Stimulated activated memory B cell treated with anti-CD40 and anti-IgM and Interleukin-4, amounts not matched to agents 10 μg/mL and 1 μg/mL and 100 μg/mL, for 72 hours (primary cell): Measurements from ENCODE around the gene SMARCA2.
A peak's percentile ranks its signal among the peaks of the same experiment; 100 is the strongest.

Experiments
- ATAC-seq: fragments of 150-1000 bp; cut with Tn5 transposase; 2 replicates; pipeline ENCODE4 v1.10.0; 2021
- H3K27ac Mint-ChIP-seq: one replicate; pipeline ENCODE4 v1.8.0; 2022; ENCODE audit warnings: mild to moderate bottlenecking, mixed read lengths
- H3K27me3 Mint-ChIP-seq: one replicate; pipeline ENCODE4 v1.8.0; 2022; ENCODE audit warnings: mixed read lengths
- H3K36me3 Mint-ChIP-seq: one replicate; pipeline ENCODE4 v1.8.0; 2022; ENCODE audit warnings: mixed read lengths
- H3K4me1 Mint-ChIP-seq: one replicate; pipeline ENCODE4 v1.8.0; 2022; ENCODE audit warnings: mixed read lengths
- H3K4me3 Mint-ChIP-seq: one replicate; pipeline ENCODE4 v1.8.0; 2022; ENCODE audit warnings: mild to moderate bottlenecking, moderate library complexity, mixed read lengths
- H3K9me3 Mint-ChIP-seq: one replicate; pipeline ENCODE4 v1.8.0; 2022; ENCODE audit warnings: mixed read lengths

Gene SMARCA2

GRCh38 chr9:2014696-2015580 is at the start of gene SMARCA2:
Gene SMARCA2 (plus strand): TSS chr9:2015347. CDS start chr9:2029023, 13,676 bp downstream.
- Mint-ChIP-seq H3K4me3 (peak within 1 kb of the TSS; percentile 99), H3K36me3 (no peaks in the 10 kb centered on the region), H3K9me3 (no peaks in the 10 kb centered on the region), H3K27ac (peak within 1 kb of the TSS; percentile 94), H3K4me1 (peaks cover 22% of the 10 kb centered on the region), H3K27me3 (peaks cover 13% of the 10 kb centered on the region)
- peak; percentile 92 for ATAC-seq

GRCh38 chr9:1966725-1967366 is 48.3 kb upstream of the SMARCA2 start:
- H3K4me1 Mint-ChIP-seq: no peaks in the 10 kb centered on the region

GRCh38 chr9:1969160-1969559 is 46.0 kb upstream of the SMARCA2 start:
- Mint-ChIP-seq H3K9me3 (peaks cover 9% of the 10 kb centered on the region), H3K4me1 (no peaks in the 10 kb centered on the region), H3K27me3 (no peaks in the 10 kb centered on the region), H3K27ac (no peak overlapping the region), H3K36me3 (peaks cover 7% of the 10 kb centered on the region), H3K4me3 (no peak overlapping the region)
- no peak for ATAC-seq

More at GRCh38 chr9:1966725-1967366, 48.3 kb upstream of the SMARCA2 start:
- Mint-ChIP-seq H3K27me3 (no peaks in the 10 kb centered on the region), H3K36me3 (peaks cover 7% of the 10 kb centered on the region), H3K27ac (no peak overlapping the region), H3K9me3 (peaks cover 3% of the 10 kb centered on the region), H3K4me3 (no peak overlapping the region)
- ATAC-seq: no peak

GRCh38 chr9:1969898-1970297 is 45.2 kb upstream of the SMARCA2 start:
- Mint-ChIP-seq H3K27ac (no peak overlapping the region), H3K36me3 (peaks cover 7% of the 10 kb centered on the region), H3K9me3 (peaks cover 9% of the 10 kb centered on the region), H3K4me1 (no peaks in the 10 kb centered on the region), H3K27me3 (no peaks in the 10 kb centered on the region), H3K4me3 (no peak overlapping the region)
- ATAC-seq: no peak

- no peak overlapping the region for H3K27ac Mint-ChIP-seq
- H3K9me3 Mint-ChIP-seq: peaks cover 9% of the 10 kb centered on the region
- peaks cover 7% of the 10 kb centered on the region for H3K36me3 Mint-ChIP-seq
- ATAC-seq: no peak
- no peaks in the 10 kb centered on the region for H3K4me1 Mint-ChIP-seq
- H3K4me3 Mint-ChIP-seq: no peak overlapping the region
- no peaks in the 10 kb centered on the region for H3K27me3 Mint-ChIP-seq
Observed at GRCh38 chr9:1972672-1973071, 42.5 kb upstream of the SMARCA2 start.

GRCh38 chr9:1977026-1977425 is 38.1 kb upstream of the SMARCA2 start:
- Mint-ChIP-seq H3K9me3 (peaks cover 7% of the 10 kb centered on the region), H3K4me1 (no peaks in the 10 kb centered on the region), H3K27ac (no peak overlapping the region), H3K36me3 (no peaks in the 10 kb centered on the region), H3K4me3 (no peak overlapping the region), H3K27me3 (no peaks in the 10 kb centered on the region)
- no peak for ATAC-seq

GRCh38 chr9:1978941-1979340 is 36.2 kb upstream of the SMARCA2 start:
- Mint-ChIP-seq H3K27ac (no peak overlapping the region), H3K4me1 (no peaks in the 10 kb centered on the region), H3K9me3 (no peaks in the 10 kb centered on the region), H3K4me3 (no peak overlapping the region), H3K27me3 (no peaks in the 10 kb centered on the region), H3K36me3 (no peaks in the 10 kb centered on the region)
- no peak for ATAC-seq

GRCh38 chr9:1979741-1980367 is 35.3 kb upstream of the SMARCA2 start:
- no peaks in the 10 kb centered on the region for H3K4me1 Mint-ChIP-seq
- H3K36me3 Mint-ChIP-seq: no peaks in the 10 kb centered on the region
- no peaks in the 10 kb centered on the region for H3K27me3 Mint-ChIP-seq
- H3K9me3 Mint-ChIP-seq: no peaks in the 10 kb centered on the region
- H3K27ac Mint-ChIP-seq: no peak overlapping the region
- no peak overlapping the region for H3K4me3 Mint-ChIP-seq
- ATAC-seq: no peak

- no peaks in the 10 kb centered on the region for H3K9me3 Mint-ChIP-seq
- H3K36me3 Mint-ChIP-seq: no peaks in the 10 kb centered on the region
- no peaks in the 10 kb centered on the region for H3K4me1 Mint-ChIP-seq
- H3K27me3 Mint-ChIP-seq: no peaks in the 10 kb centered on the region
- no peak overlapping the region for H3K4me3 Mint-ChIP-seq
- no peak for ATAC-seq
- no peak overlapping the region for H3K27ac Mint-ChIP-seq
Observed at GRCh38 chr9:1980387-1980786, 34.8 kb upstream of the SMARCA2 start.

- H3K36me3 Mint-ChIP-seq: no peaks in the 10 kb centered on the region
- ATAC-seq: no peak
- no peak overlapping the region for H3K4me3 Mint-ChIP-seq
- H3K9me3 Mint-ChIP-seq: no peaks in the 10 kb centered on the region
- H3K27ac Mint-ChIP-seq: no peak overlapping the region
- peaks cover 4% of the 10 kb centered on the region for H3K27me3 Mint-ChIP-seq
- no peaks in the 10 kb centered on the region for H3K4me1 Mint-ChIP-seq
Observed at GRCh38 chr9:1982074-1982473, 33.1 kb upstream of the SMARCA2 start.

- no peaks in the 10 kb centered on the region for H3K36me3 Mint-ChIP-seq
- H3K27ac Mint-ChIP-seq: no peak overlapping the region
- H3K27me3 Mint-ChIP-seq: peaks cover 14% of the 10 kb centered on the region
- ATAC-seq: no peak
- no peaks in the 10 kb centered on the region for H3K4me1 Mint-ChIP-seq
- H3K4me3 Mint-ChIP-seq: no peak overlapping the region
- no peaks in the 10 kb centered on the region for H3K9me3 Mint-ChIP-seq
Observed at GRCh38 chr9:1986341-1986740, 28.8 kb upstream of the SMARCA2 start.

GRCh38 chr9:1989500-1989899 is 25.6 kb upstream of the SMARCA2 start:
- Mint-ChIP-seq H3K9me3 (no peaks in the 10 kb centered on the region), H3K4me3 (no peak overlapping the region), H3K27ac (no peak overlapping the region), H3K4me1 (no peaks in the 10 kb centered on the region), H3K36me3 (no peaks in the 10 kb centered on the region), H3K27me3 (peaks cover 14% of the 10 kb centered on the region)
- no peak for ATAC-seq

- Mint-ChIP-seq H3K4me1 (no peaks in the 10 kb centered on the region), H3K36me3 (no peaks in the 10 kb centered on the region), H3K27ac (no peak overlapping the region), H3K9me3 (no peaks in the 10 kb centered on the region), H3K27me3 (no peaks in the 10 kb centered on the region), H3K4me3 (no peak overlapping the region)
- ATAC-seq: no peak
Observed at GRCh38 chr9:1994180-1994579, 21.0 kb upstream of the SMARCA2 start.

- no peak for ATAC-seq
- no peak overlapping the region for H3K27ac Mint-ChIP-seq
- H3K4me3 Mint-ChIP-seq: no peak overlapping the region
- H3K9me3 Mint-ChIP-seq: no peaks in the 10 kb centered on the region
- H3K4me1 Mint-ChIP-seq: peaks cover 2% of the 10 kb centered on the region
- H3K36me3 Mint-ChIP-seq: no peaks in the 10 kb centered on the region
- no peaks in the 10 kb centered on the region for H3K27me3 Mint-ChIP-seq
Observed at GRCh38 chr9:1995084-1995483, 20.1 kb upstream of the SMARCA2 start.

GRCh38 chr9:1996156-1996555 is 19.0 kb upstream of the SMARCA2 start:
- H3K9me3 Mint-ChIP-seq: no peaks in the 10 kb centered on the region
- no peak for ATAC-seq
- H3K4me1 Mint-ChIP-seq: peaks cover 9% of the 10 kb centered on the region

More at GRCh38 chr9:1996156-1996555, 19.0 kb upstream of the SMARCA2 start:
- Mint-ChIP-seq H3K27ac (no peak overlapping the region), H3K27me3 (no peaks in the 10 kb centered on the region), H3K36me3 (no peaks in the 10 kb centered on the region), H3K4me3 (no peak overlapping the region)
